T-helper 1 cell treated with Interleukin-12 subunit alpha and Interleukin-12 subunit beta and Interleukin-4 antibody, amounts not matched to agents 30 ng/mL and 1 ng/mL, for 36 hours (primary cell): Measurements from ENCODE around the gene ZNF280C. TPM values are rescaled to one million over a fixed set of nuclear protein-coding genes. Genes with fewer than 3 reads are reported as not detected.

Experiments used
- intact Hi-C: fragments of 100-400 bp; cut with micrococcal nuclease; formaldehyde crosslinking; loops from one replicate; pipeline ENCODE4 v1.15.1; 2024
- total RNA-seq: library from RNA; stranded (reverse); gene quantifications from 2 replicates; pipeline ENCODE4 v1.2.3, GENCODE V29; 2022

The ZNF280C gene
- total RNA-seq, 1 donor from 2014 or later = 5.0 TPM

- intact Hi-C loops = no loop called here
Observed at GRCh38 chrX:130155564-130155963, 113.1 kb downstream of the ZNF280C start.

Other genes with a start within 250 kb of the ZNF280C start
- gene ELF4, start 158.4 kb downstream of the ZNF280C start, total RNA-seq = 38.8 and 39.3 TPM in 2 replicates
- gene AIFM1, start 103.1 kb downstream of the ZNF280C start, total RNA-seq = 36.2 and 36.8 TPM in 2 replicates
- 24.7 and 26.4 TPM in 2 replicates for gene RAB33A, start 96.9 kb downstream of the ZNF280C start, total RNA-seq
- 11.0 and 12.2 TPM in 2 replicates for gene SLC25A14, start 71.0 kb upstream of the ZNF280C start, total RNA-seq
- gene GPR119, start 116.8 kb upstream of the ZNF280C start, total RNA-seq = not detected in 2 replicates
- 23.5 and 26.6 TPM in 2 replicates for gene RBMX2, start 133.1 kb upstream of the ZNF280C start, total RNA-seq